ENCODE data around the gene FUT6.

DNA sequence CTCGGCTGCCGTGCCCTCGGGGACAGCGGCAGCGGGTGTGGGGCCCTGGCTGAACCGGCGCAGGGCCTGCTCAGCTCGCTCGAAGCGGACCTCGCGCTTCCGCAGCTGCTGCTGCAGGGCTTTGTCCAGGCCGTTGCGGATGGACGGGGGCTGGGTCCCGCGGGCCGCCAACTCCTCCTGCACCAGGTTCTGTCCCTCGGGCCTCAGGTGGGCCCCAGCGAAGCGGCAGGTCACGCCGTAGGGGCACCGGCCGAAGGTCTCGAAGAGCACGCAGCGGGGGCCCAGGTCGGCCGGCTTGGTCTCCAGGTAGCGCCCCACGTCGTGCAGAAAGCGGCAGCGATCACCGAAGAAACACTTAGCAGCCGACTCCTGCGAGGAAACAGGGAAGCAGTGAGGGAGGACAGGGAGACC is 50.1 kb downstream of the FUT6 start:
- TF ChIP-seq, protein P1, sequence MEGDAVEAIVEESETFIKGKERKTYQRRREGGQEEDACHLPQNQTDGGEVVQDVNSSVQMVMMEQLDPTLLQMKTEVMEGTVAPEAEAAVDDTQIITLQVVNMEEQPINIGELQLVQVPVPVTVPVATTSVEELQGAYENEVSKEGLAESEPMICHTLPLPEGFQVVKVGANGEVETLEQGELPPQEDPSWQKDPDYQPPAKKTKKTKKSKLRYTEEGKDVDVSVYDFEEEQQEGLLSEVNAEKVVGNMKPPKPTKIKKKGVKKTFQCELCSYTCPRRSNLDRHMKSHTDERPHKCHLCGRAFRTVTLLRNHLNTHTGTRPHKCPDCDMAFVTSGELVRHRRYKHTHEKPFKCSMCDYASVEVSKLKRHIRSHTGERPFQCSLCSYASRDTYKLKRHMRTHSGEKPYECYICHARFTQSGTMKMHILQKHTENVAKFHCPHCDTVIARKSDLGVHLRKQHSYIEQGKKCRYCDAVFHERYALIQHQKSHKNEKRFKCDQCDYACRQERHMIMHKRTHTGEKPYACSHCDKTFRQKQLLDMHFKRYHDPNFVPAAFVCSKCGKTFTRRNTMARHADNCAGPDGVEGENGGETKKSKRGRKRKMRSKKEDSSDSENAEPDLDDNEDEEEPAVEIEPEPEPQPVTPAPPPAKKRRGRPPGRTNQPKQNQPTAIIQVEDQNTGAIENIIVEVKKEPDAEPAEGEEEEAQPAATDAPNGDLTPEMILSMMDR (IDR thresholded peaks at IDR 0.05): no peak
- no peak for TF ChIP-seq POLR2A (IDR thresholded peaks at IDR 0.05)
